Measurements from ENCODE around the gene C1QTNF6.

- TF ChIP-seq POLR2A (IDR thresholded peaks at IDR 0.05; ENCODE audit: low read length) (no peak), GATA1 (IDR thresholded peaks at IDR 0.05; ENCODE audit: low read depth, low read length) (no peak)
Observed at GRCh38 chr22:37156686-37157435, 31.2 kb downstream of the C1QTNF6 start.
